DND-41 (cell line): ENCODE measurements around the gene TSHZ2.

ENCODE experiments used
- ATAC-seq: fragments of 200-7000 bp; cut with Tn5 transposase; 3 replicates; pipeline ENCODE4 v1.9.1; 2021; ENCODE audit warnings: low read depth; ENCODE audit not compliant: insufficient read depth
- DNase-seq: peaks from one replicate; pipeline ENCODE4 v3.0.0-alpha.2; 2020
- H2AFZ ChIP-seq: 2 replicates; pipeline ENCODE4 v1.6.0; 2012; ENCODE audit warnings: low read depth, low read length
- H3K27ac ChIP-seq: 2 replicates; pipeline ENCODE4 v1.5.1; 2012; ENCODE audit warnings: low read length, inconsistent platforms
- H3K27me3 ChIP-seq: fragments of 200-600 bp; sonication (generic); 2 replicates; pipeline ENCODE4 v1.6.0; 2012; ENCODE audit warnings: low read length, mild to moderate bottlenecking, inconsistent platforms; ENCODE audit not compliant: insufficient read depth, poor library complexity
- H3K36me3 ChIP-seq: 2 replicates; pipeline ENCODE4 v1.5.1; 2012; ENCODE audit warnings: low read length, inconsistent platforms; ENCODE audit not compliant: insufficient read depth
- H3K4me1 ChIP-seq: 2 replicates; pipeline ENCODE4 v1.5.1; 2012; ENCODE audit warnings: mild to moderate bottlenecking, low read length; ENCODE audit not compliant: insufficient read depth
- H3K4me2 ChIP-seq: 2 replicates; pipeline ENCODE4 v1.6.0; 2012; ENCODE audit warnings: mild to moderate bottlenecking, moderate library complexity, low read length, inconsistent platforms; ENCODE audit not compliant: insufficient read depth
- H3K4me3 ChIP-seq, 2 experiments: fragments of 200-600 bp in 1 of 2; shearing (Covaris generic) in 1 of 2; 2 replicates each; pipeline ENCODE4 v1.5.1; 2012 to 2016; ENCODE audit warnings: inconsistent platforms in 2 of 2, low read length in 2 of 2, mild to moderate bottlenecking in 2 of 2, low read depth in 1 of 2, moderate library complexity in 1 of 2
- H3K79me2 ChIP-seq: 2 replicates; pipeline ENCODE4 v1.6.0; 2012; ENCODE audit warnings: low read length, inconsistent platforms; ENCODE audit not compliant: insufficient read depth
- H3K9ac ChIP-seq: 2 replicates; pipeline ENCODE4 v1.6.0; 2012; ENCODE audit warnings: low read depth, mild to moderate bottlenecking, inconsistent platforms, low read length, moderate library complexity
- H3K9me3 ChIP-seq: 2 replicates; pipeline ENCODE4 v1.5.1; 2012; ENCODE audit warnings: low read length, moderate library complexity, mild to moderate bottlenecking, inconsistent platforms; ENCODE audit not compliant: insufficient read depth, severe bottlenecking
- H4K20me1 ChIP-seq: 2 replicates; pipeline ENCODE4 v1.6.0; 2012; ENCODE audit warnings: low read length; ENCODE audit not compliant: insufficient read depth
- CTCF ChIP-seq: IDR thresholded peaks from 2 replicates; pipeline ENCODE4 v1.5.1; 2012; ENCODE audit warnings: borderline replicate concordance, low read length, moderate library complexity, mild to moderate bottlenecking; ENCODE audit not compliant: poor library complexity, severe bottlenecking; ENCODE audit errors: extremely low read depth
- EZH2 ChIP-seq: IDR thresholded peaks from 3 replicates; pipeline ENCODE4 v1.6.1; 2012; ENCODE audit warnings: borderline replicate concordance, low read depth, mild to moderate bottlenecking, moderate library complexity, low read length, inconsistent platforms; ENCODE audit not compliant: severe bottlenecking

The TSHZ2 gene

GRCh38 chr20:53097371-53097770 lies 125.2 kb downstream of the TSHZ2 start:
- Histone ChIP-seq H3K36me3 (no peaks in the 10 kb centered on the region), H3K9ac (no peak overlapping the region)
- ATAC-seq = no peak

GRCh38 chr20:53097791-53098190 lies 125.6 kb downstream of the TSHZ2 start:
- TF ChIP-seq CTCF (no peak), EZH2 (no peak)
- no peak for DNase-seq
- Histone ChIP-seq H4K20me1 (no peaks in the 10 kb centered on the region), H3K4me1 (no peaks in the 10 kb centered on the region), H2AFZ (no peak overlapping the region), H3K4me3 (no peak overlapping the region), H3K27ac (no peak overlapping the region), H3K36me3 (no peaks in the 10 kb centered on the region), H3K27me3 (peaks cover 1% of the 10 kb centered on the region), H3K9ac (no peak overlapping the region), H3K79me2 (no peaks in the 10 kb centered on the region), H3K9me3 (no peaks in the 10 kb centered on the region), H3K4me2 (no peak overlapping the region)
- no peak for ATAC-seq

More at GRCh38 chr20:53097371-53097770, 125.2 kb downstream of the TSHZ2 start:
- Histone ChIP-seq H4K20me1 (no peaks in the 10 kb centered on the region), H3K4me3 (no peak overlapping the region), H3K27ac (no peak overlapping the region), H3K9me3 (no peaks in the 10 kb centered on the region), H3K4me1 (no peaks in the 10 kb centered on the region), H3K4me2 (no peak overlapping the region), H2AFZ (no peak overlapping the region), H3K79me2 (no peaks in the 10 kb centered on the region), H3K27me3 (peaks cover 5% of the 10 kb centered on the region)
- TF ChIP-seq EZH2 (no peak), CTCF (no peak)
- DNase-seq = no peak

GRCh38 chr20:53098621-53099020 lies 126.5 kb downstream of the TSHZ2 start:
- no peaks in the 10 kb centered on the region for H3K79me2 ChIP-seq
- H3K27me3 ChIP-seq = no peaks in the 10 kb centered on the region
- TF ChIP-seq EZH2 (no peak), CTCF (no peak)
- no peak overlapping the region for H2AFZ ChIP-seq
- no peaks in the 10 kb centered on the region for H3K9me3 ChIP-seq
- H3K36me3 ChIP-seq = no peaks in the 10 kb centered on the region
- H3K4me3 ChIP-seq = no peak overlapping the region
- no peak overlapping the region for H3K9ac ChIP-seq
- no peak overlapping the region for H3K4me2 ChIP-seq
- ATAC-seq (no peak), DNase-seq (no peak)
- no peaks in the 10 kb centered on the region for H3K4me1 ChIP-seq
- H3K27ac ChIP-seq = no peak overlapping the region
- H4K20me1 ChIP-seq = no peaks in the 10 kb centered on the region

- Histone ChIP-seq H3K27me3 (no peaks in the 10 kb centered on the region), H3K4me1 (no peaks in the 10 kb centered on the region), H3K9ac (no peak overlapping the region), H3K4me2 (no peak overlapping the region), H3K79me2 (no peaks in the 10 kb centered on the region), H4K20me1 (no peaks in the 10 kb centered on the region), H3K9me3 (no peaks in the 10 kb centered on the region), H3K36me3 (no peaks in the 10 kb centered on the region), H2AFZ (no peak overlapping the region), H3K27ac (no peak overlapping the region), H3K4me3 (no peak overlapping the region)
- TF ChIP-seq CTCF (no peak), EZH2 (no peak)
- ATAC-seq = no peak
- no peak for DNase-seq
These were observed 127.7 kb downstream of the TSHZ2 start for GRCh38 chr20:53099856-53100255.
